Kidney capillary endothelial cell (primary cell): Measurements from ENCODE around the gene KHK.

ENCODE experiments used
- DNase-seq: peaks from one replicate; pipeline ENCODE4 v3.0.0-alpha.2; 2018; ENCODE audit warnings: low spot score

KHK gene

DNA sequence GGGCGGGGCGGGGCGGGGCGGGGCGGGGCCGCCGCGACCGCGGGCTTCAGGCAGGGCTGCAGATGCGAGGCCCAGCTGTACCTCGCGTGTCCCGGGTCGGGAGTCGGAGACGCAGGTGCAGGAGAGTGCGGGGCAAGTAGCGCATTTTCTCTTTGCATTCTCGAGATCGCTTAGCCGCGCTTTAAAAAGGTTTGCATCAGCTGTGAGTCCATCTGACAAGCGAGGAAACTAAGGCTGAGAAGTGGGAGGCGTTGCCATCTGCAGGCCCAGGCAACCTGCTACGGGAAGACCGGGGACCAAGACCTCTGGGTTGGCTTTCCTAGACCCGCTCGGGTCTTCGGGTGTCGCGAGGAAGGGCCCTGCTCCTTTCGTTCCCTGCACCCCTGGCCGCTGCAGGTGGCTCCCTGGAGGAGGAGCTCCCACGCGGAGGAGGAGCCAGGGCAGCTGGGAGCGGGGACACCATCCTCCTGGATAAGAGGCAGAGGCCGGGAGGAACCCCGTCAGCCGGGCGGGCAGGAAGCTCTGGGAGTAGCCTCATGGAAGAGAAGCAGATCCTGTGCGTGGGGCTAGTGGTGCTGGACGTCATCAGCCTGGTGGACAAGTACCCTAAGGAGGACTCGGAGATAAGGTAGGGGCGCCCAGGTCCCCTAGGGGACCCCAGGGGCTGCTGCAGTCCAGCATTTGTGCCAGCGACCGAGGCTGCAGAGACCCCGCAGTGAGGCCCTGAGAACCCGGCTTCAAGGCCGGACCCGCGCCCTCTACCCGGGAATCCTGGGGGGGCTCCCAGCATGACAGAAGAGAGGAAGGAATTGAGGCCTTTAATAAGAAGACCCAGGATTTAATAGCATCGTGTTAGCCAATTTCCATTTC lies at the start of gene KHK:
TSS of gene KHK (plus strand) at position 49 of the 870 bp plus-strand sequence. CDS start at position 537, 488 bp downstream.
- no peak for DNase-seq

DNA sequence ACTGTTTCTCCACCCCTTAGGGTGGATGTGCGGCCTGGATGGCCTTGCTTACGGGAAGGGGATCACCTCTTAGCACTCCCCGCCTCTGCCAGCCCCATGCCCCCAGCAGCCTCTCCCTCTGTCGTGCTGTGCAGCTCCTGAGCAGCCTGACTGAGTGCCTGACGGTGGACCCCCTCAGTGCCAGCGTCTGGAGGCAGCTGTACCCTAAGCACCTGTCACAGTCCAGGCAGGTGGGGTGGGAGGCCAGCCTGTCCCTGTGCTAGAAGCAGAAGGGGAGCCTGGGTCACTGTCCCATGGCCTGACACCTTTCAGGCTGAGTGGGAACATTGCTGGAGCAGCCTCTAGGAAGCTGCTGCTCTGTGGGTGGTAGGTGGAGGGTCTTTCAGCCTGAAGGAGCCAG lies 48.6 kb upstream of the KHK start:
- no peak for DNase-seq

DNA sequence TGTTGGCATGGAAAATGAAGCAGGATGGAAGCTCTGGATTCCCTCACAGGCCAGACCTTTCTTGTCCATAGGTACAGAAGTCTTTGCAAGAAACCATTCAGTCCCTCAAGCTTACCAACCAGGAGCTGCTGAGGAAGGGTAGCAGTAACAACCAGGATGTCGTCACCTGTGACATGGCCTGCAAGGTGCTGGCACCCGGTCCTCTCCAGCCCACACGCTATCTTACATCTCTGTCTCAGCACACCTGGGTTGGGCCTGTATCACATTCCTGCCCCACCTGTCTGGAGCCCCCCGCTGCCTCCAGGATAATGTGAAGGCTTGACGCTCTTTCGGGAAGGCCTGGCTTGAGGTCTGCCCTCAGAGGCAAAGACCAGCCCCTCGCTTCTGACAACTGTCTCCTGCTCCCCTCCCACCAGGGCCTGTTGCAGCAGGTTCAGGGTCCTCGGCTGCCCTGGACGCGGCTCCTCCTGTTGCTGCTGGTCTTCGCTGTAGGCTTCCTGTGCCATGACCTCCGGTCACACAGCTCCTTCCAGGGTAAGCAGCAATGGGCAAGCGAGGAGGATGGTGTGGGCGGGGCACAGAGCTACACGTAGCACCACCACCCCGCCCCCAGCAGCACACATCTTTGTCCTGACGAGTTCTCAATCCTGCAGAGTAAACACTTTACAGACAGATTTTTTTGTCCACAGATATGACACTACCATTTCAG lies 47.8 kb upstream of the KHK start:
- DNase-seq = no peak

DNA sequence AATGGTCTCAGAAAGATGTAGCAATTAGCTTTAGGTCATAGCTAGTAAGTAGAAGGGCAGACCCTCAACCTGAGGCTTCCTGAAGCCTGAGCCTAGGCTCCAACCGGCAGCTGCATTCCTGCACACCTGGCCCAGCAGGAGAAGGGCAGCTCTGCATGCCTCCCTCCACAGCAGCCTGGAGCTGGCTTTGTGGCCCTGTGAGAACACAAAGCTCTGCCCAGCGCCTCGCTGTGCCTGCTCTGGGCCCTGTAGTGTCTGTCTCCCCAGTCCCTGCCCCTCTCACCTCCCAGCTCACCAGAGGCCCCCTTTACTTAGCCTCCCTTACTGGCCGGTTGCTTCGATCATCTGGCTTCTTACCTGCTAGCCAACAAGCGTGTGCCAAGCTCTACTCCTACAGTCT lies 47.1 kb upstream of the KHK start:
- DNase-seq = no peak

- DNase-seq = no peak
These were observed 46.7 kb upstream of the KHK start for GRCh38 chr2:27039871-27040270.

GRCh38 chr2:27040282-27040681 lies 46.3 kb upstream of the KHK start:
- DNase-seq = no peak

GRCh38 chr2:27041752-27042151 lies 44.8 kb upstream of the KHK start:
- DNase-seq = no peak

GRCh38 chr2:27042159-27042661 lies 44.4 kb upstream of the KHK start:
- DNase-seq = no peak

DNA sequence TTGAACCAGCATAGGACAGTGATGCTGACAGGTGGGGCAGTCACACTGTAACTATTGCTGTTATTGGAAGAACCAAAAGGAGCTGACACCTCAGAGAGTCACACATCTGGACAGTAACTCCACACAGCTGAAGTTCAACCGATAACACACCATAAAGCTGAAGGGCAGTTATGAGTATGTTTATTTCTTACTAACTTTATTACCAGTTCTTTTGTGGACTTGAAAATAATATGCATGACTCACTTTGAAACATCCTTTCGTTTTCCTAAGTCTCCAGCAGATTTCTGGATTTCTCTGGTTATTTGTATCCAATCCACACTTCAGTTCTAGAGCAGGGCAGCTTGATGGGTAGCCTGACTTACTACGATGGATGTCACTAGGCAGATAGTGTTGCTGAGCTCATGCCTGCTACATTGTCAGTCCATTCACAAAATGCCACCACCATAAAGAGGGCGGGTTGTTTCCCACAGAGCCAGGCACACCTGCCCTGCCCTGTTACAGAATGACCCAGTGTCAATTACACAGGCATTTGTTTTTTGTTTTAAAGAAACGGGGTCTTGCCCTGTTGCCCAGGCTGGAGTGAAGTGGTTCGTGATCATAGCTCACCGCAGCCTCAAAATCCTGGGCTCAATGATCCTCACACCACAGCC lies 43.5 kb upstream of the KHK start:
- no peak for DNase-seq

- DNase-seq = no peak
These were observed 36.9 kb upstream of the KHK start for GRCh38 chr2:27049422-27050280.

DNA sequence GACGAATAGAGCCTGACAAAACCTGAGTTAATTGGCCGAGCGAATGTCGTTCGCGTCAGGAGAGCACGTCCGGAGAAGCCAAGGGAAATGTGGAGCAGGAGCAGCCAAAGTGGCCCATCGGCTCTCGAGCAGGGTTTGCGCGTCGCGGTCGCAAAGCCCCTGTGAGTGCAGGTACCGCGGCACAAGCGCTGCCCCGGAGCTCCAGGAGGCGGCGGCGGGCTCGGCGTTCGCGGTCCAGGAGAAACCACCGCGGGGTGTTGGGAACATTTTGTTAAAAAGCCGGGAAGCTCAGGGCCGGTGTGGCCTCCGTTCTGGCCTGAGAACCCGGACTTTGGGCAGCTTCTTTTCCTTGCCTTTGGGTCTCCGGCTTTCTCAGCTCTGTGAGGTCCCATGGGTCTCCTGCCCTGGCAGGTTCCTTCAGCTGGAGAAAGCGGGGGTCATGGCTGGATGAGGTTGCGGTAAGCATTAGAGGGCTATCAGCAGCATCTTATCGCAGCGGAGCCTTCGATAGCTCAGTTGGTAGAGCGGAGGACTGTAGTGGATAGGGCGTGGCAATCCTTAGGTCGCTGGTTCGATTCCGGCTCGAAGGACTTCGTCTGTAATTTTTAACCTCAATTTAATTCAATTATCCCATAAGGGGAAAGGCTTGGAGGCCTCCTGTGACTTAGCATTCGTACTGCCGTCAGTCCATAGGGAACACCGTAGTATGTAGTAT lies 36.1 kb upstream of the KHK start:
- peak; percentile 66 for DNase-seq

GRCh38 chr2:27050996-27051901 lies 35.3 kb upstream of the KHK start, which contains the start of gene AGBL5:
Gene AGBL5, plus strand, starts transcription at chr2:27051668. Its CDS starts 1,291 bp downstream, at chr2:27052959.
- DNase-seq = peak; percentile 95

- DNase-seq = no peak
These were observed 34.5 kb upstream of the KHK start for GRCh38 chr2:27051902-27052645.

GRCh38 chr2:27053321-27053720 lies 33.3 kb upstream of the KHK start:
- DNase-seq = no peak

DNA sequence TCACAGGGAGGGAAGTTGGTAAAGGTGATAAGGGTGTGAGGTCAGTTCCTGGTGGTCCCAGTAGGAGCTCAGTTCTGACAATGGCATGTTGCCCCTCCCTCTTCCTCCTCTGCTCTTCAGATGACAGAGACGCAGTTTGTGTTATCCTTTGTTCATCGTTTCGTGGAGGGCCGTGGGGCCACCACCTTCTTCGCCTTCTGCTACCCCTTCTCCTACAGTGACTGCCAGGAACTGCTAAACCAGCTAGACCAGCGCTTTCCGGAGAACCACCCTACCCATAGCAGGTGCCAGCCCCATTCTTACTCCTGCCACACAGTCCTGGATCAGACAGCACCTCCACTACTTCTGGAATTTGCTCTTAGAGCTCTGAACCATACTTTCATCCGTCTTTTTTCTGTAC lies 32.8 kb upstream of the KHK start:
- no peak for DNase-seq

DNA sequence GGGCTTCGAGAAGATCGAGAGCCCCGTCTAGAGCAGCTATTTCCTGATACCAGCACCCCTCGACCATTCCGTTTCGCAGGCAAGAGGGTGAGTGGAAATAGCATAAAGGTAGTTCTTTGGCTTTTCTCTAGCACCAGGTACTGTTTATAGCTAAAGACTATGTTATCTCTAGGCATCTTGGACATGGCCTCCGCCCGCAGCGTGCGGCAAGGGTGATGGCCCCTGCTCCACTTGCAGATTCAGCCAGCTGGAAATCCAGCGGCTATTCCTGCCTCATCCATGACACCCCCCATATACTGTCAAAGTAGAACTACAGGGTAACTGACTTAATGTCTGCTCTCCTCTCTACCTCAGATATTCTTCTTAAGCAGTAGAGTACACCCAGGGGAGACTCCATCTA lies 31.9 kb upstream of the KHK start:
- DNase-seq = no peak

DNA sequence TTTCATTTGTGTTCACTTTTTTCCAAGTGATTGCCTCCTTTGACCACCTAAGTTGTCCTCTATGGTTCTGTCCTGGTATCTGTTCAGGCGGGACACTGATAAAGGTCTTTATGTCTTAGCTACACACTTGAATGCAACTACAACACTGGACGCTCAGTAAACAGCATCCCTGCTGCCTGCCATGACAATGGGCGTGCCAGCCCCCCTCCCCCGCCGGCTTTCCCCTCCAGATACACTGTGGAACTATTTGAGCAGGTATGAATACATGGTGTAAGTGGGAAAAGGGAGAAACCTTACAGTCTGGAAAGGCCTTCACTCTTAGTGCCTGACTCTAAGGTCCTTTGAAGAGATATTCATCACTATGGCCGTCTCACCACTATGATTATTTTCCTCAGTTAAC lies 29.4 kb upstream of the KHK start:
- DNase-seq = no peak

- DNase-seq = no peak
These were observed 28.4 kb upstream of the KHK start for GRCh38 chr2:27058210-27058609.

DNA sequence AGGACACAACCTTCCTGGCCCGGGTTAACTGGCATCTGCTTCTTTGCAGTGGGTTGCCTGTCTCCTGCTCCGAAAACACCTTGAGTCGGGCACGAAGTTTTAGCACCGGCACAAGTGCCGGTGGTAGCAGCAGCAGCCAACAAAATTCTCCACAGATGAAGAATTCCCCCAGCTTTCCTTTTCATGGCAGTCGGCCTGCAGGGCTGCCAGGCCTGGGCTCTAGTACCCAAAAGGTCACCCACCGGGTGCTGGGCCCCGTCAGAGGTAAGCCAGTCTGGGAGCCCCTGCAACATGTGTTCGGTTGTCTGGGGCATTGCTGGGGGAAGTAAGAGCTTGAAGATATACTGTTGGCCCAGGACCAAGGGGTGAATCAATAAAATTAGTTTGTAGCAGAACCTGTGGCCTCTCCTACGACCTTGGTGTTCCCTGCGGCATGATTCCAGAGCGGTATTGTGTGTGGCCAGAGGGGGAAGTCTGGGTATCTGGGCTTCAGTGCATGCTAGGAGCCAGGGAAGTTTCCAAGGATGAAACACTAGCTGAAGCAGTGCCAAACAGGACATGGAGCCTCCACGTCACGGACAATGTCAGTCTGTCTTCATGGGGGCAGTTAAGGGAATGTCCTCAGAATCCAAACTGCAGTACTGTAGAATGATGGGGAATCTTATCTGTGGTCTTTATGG lies 27.3 kb upstream of the KHK start:
- no peak for DNase-seq
